ENCODE results near the gene CASR.

DNA sequence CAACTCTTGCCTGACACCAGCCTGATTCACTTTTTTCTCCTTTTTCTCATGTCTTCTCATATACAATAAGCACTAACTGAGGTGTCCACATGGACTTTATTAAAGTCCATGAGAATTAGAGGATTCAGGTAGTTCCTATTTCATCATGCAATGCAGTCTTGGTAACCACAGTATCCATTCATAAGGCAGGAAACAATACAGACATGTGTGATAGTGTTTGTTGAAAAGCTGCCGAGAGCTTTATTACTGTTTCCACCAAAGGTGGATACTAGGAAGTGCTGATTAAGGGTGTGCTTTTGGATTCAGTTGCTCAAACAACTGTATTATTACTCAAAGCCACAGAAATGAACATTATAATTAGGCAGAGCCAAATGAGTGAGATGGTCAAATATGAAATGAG is 5.3 kb downstream of the CASR start:
- TF ChIP-seq, protein P1, sequence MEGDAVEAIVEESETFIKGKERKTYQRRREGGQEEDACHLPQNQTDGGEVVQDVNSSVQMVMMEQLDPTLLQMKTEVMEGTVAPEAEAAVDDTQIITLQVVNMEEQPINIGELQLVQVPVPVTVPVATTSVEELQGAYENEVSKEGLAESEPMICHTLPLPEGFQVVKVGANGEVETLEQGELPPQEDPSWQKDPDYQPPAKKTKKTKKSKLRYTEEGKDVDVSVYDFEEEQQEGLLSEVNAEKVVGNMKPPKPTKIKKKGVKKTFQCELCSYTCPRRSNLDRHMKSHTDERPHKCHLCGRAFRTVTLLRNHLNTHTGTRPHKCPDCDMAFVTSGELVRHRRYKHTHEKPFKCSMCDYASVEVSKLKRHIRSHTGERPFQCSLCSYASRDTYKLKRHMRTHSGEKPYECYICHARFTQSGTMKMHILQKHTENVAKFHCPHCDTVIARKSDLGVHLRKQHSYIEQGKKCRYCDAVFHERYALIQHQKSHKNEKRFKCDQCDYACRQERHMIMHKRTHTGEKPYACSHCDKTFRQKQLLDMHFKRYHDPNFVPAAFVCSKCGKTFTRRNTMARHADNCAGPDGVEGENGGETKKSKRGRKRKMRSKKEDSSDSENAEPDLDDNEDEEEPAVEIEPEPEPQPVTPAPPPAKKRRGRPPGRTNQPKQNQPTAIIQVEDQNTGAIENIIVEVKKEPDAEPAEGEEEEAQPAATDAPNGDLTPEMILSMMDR (IDR thresholded peaks at IDR 0.05), result no peak
- TF ChIP-seq POLR2A (IDR thresholded peaks at IDR 0.05), result no peak
- no peak for TF ChIP-seq POLR2AphosphoS5 (IDR thresholded peaks at IDR 0.05)

Data from transverse colon (tissue), 4 donors.